DMS 273 (cell line): ENCODE results near the gene NCAPH2.

ENCODE experiments used
- DNase-seq: peaks from one replicate; lab custom pipeline; 2025; ENCODE audit not compliant: unreplicated experiment; lab: John Stamatoyannopoulos, UW

Gene NCAPH2

DNA sequence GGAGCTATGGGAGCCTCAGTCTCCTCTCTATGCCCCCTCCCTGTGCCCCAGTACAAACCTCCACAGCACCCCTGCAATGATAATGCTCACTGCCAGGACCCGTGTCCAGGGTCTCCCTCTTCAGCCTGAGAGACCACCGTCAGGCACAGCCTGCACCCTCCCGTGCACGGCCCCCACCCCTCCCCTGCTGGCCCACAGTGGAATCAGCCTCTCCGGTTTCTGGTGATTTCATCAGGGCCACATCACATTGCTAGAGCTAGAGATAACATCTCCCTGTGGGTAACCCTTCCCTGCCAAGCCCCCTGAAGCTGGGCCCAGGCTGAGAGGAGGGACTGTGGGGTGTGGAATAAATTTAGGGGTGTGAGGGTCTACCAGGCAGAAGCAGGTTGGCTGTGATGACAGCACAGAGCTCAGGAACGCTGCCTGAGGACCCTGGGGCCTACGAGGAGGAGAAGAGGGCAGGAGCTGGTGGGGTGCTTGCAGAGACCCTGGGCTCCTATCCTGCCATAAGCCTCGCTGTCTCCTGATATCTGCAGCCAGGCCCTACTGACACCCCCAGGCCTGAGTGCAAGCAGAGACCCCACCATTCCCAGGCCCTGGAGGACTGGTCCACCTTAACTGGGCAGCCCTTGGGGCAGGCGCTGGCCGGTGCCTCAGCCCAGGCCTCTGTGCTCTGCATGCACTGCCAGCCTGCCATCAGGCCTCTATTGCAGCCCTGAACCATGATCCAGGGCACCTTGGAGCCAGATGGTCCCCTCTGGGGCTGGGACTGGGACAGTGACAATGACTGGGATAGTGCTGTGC is 37.7 kb downstream of the NCAPH2 start, which contains the start of gene KLHDC7B:
Gene KLHDC7B, plus strand, starts transcription at position 378 of the 804 bp plus-strand sequence. Its CDS starts 345 bp downstream, at position 723.
- no peak for DNase-seq

DNA sequence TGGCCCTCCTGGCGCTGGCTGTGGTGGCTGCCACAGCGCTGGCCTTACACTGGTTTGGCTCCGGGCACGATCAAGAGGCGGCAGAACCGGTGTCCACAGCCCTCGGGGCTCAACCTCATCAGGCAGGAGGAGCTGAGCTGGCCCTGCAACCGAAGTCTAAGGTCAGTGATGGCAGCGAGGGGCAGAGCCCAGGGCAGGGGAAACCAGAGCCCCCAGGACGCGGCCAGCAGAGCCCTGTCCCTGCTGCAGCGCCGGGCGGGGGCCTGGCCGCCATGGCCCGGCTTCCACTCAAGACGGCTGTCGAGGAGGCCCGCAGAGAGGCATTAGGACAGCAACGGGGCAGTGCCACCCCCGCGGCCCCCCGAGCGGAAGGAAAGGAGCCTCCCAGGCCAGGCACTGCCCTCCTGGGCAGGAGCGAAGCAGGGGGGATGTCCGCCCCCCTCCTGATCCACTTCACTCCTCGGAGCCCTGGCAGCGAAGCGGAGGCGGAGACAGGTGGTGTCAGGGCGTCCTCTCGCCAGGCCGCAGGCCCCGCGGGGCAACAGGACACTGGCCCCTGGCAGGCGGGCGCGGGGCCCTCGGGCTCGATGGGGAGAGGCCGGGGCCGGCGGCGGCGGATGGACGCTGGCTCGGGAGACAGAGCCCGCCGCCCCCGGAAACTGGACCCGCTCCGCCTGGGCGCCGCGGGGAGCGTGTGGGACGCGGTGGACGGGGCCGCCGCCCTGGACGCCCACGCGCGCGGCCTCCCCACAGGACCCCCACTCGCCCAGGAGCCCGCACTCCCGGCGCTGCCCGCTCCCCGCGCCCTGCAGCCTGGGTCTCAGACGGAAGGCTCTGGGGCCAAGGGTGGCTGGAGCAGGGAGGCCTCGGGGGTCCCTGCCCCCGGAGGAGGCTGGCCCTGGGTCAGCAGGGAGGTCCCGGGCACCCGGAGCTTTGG is 38.6 kb downstream of the NCAPH2 start:
- no peak for DNase-seq

DNA sequence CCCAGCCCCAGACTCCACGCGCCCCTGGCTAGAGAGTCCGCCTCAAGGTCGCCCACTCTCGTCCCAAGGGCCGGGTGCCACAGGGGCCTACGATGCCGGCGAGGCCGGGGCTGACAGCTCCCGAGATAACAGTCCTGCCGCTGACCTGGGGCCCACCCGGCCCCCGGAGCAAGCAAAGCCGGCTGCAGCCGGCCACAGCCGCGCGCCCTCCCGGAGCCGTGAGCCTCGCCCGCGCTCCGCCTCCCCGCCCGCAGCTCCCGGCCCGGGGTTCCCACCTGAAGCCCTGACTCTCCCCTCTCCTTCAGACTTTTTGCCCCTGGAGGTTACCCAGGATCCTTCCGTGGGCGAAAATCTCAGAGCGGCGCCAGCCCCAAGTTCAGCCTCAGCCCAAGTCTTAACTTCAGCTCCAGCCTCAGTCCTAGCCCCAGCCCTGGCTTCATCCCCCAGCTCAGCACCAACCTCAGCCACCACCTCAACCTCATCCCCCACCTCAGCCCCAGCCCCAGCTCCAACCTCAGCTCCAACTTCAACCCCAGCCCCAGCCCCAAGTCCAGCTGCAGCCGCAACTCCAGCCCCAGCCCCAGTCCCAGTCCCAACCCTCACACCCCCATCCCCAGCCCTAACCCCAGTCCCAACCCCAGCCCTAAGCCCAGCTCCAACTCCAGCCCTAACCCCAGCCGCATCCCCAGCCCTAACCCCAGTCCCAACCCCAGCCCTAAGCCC is 39.4 kb downstream of the NCAPH2 start:
- DNase-seq = no peak

DNA sequence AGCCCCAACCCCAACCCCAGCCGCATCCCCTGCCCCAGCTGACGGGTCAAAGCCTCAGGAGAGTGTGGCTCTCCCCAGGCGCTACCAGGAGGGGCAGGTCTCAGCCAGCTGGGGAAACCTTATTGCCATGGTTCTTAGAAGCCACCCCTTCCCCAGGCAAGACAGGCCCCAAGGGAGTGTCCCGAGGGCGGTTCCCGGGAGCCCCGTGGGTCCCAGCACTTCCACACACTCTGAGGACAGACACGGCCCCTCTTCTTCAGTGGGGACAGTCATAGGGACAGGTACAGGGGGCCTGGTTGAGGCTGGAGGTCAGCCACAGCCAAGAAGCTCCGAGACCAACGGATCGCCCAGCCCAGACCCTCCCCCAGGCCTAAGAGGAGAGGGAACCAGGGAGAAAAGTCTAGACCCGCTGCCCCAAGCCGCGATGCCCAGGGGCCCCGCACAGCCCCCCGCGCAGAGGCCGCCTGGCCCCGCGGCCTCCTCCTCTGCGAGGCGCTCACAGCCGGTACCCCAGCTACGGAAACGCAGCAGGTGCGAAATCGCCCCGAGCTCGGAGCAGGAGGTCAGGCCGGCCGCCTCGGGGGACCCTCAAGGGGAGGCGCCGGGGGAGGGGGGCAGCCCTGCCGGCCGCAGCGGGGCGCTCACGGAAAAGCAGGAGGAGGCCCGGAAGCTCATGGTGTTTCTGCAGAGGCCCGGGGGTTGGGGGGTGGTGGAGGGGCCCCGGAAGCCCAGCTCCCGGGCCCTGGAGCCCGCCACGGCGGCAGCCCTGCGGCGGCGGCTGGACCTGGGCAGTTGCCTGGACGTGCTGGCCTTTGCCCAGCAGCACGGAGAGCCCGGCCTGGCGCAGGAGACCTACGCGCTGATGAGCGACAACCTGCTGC is 40.3 kb downstream of the NCAPH2 start:
- no peak for DNase-seq

DNA sequence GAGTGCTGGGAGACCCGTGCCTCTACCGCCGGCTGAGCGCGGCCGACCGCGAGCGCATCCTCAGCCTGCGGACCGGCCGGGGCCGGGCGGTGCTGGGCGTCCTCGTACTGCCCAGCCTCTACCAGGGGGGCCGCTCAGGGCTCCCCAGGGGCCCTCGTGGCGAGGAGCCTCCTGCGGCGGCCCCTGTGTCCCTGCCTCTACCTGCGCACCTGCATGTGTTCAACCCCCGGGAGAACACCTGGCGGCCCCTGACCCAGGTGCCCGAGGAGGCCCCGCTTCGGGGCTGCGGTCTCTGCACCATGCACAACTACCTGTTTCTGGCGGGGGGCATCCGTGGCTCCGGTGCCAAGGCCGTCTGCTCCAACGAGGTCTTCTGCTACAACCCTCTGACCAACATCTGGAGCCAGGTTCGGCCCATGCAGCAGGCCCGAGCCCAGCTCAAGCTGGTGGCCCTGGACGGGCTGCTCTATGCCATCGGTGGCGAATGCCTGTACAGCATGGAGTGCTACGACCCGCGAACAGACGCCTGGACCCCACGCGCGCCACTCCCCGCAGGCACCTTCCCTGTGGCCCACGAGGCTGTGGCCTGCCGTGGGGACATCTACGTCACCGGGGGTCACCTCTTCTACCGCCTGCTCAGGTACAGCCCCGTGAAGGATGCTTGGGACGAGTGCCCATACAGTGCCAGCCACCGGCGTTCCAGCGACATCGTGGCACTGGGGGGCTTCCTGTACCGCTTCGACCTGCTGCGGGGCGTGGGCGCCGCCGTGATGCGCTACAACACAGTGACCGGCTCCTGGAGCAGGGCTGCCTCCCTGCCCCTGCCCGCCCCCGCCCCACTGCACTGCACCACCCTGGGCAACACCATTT is 41.1 kb downstream of the NCAPH2 start:
- DNase-seq = no peak

DNA sequence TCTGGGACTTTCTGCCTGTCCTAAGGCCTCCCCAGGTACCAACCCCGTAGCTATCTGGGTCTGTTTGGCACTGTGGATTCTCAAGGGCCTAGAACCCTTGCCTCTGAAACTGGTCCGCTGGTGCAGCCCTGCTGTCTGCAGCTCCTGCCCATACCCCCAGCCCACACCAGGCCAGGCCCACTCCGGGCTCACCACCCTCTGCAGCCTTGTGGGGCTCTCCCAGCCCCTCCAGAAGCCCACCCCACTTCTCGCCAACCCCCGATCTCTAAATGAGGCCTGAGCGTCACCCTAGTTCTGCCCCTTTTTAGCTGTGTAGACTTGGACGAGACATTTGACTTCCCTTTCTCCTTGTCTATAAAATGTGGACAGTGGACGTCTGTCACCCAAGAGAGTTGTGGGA is 42.4 kb downstream of the NCAPH2 start:
- DNase-seq = no peak

DNA sequence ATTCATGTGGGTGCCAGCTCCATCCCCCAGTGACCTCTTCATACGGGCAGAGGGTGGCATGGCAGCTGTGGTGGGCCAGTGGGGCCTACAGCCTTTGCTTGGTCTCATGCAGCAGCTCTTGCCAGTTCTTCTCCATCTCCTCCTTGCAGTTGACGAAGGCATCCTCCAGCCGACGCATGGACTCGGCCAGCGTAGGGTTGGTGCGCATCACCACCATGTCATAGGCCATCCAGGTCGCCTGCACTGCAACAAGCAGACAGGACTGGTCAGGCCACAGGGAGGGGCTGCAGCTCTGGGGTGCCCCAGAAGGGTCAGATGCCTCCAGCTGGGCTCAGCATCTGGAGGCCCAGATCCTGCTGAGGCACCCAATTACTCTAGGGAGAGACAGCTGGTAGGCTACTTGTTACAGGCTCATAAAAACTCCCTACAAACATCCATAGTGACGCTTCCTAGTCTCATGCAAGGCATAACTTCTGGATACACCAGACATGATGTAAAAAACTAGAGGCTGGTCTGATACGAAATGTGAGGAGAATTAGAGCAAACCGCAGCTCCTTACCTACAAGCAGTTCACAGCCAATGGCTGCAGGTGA is 43.2 kb downstream of the NCAPH2 start:
- peak; percentile 16 for DNase-seq

DNA sequence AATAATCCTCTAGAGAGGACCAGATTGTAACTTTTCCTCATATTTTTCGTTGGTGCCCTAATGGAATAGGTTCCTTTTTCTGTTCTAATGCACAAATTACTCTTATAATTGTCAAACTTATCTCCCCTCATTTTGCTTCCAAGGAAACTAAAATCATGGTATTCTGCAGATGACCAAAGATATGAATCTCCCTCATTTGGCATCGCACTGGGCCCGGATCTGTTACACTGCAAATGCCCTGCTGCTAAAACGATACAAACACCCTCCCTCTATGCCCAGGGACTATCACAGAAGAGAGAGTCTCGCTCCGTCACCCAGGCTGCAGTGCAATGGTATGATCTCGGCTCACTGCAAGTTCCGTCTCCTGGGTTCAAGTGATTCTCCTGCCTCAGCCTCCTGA is 45.3 kb downstream of the NCAPH2 start:
- no peak for DNase-seq

DNA sequence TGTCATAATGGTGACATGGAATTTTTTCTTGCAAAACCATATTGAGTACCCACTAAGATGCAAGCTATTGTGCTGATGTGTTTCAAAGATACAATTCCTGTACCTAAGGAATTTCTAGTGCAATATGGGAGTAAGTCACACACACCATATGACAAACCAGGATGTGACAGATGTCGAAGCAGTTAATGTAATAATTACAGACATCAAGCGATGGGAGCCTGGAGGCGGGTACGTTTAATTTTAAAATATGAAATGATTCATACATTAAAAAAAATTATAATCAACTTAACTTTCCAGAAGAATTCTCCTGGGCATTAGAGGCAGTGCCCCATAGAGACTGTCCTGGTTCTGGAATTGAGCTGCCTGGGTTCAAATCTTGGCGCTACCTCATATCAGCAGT is 48.7 kb downstream of the NCAPH2 start:
- no peak for DNase-seq

DNA sequence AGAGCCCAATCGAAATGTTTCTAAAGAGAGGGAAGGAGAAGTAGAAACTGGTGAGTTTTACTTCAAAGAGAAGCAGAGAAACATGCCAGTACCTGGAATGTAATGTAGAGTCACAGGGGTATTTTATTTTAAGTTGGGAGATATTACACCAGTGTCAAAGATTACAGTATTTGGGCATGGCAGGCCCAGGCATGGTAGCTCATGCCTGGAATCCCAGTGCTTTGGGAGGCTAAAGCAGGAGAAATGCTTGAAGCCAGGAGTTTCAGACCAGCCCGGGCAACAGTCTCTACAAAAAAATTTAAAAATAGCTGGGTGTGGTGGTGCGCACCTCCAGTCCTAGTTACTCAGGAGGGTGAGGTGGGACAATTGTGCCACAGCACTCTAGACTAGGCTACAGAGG is 52.0 kb downstream of the NCAPH2 start:
- no peak for DNase-seq

DNA sequence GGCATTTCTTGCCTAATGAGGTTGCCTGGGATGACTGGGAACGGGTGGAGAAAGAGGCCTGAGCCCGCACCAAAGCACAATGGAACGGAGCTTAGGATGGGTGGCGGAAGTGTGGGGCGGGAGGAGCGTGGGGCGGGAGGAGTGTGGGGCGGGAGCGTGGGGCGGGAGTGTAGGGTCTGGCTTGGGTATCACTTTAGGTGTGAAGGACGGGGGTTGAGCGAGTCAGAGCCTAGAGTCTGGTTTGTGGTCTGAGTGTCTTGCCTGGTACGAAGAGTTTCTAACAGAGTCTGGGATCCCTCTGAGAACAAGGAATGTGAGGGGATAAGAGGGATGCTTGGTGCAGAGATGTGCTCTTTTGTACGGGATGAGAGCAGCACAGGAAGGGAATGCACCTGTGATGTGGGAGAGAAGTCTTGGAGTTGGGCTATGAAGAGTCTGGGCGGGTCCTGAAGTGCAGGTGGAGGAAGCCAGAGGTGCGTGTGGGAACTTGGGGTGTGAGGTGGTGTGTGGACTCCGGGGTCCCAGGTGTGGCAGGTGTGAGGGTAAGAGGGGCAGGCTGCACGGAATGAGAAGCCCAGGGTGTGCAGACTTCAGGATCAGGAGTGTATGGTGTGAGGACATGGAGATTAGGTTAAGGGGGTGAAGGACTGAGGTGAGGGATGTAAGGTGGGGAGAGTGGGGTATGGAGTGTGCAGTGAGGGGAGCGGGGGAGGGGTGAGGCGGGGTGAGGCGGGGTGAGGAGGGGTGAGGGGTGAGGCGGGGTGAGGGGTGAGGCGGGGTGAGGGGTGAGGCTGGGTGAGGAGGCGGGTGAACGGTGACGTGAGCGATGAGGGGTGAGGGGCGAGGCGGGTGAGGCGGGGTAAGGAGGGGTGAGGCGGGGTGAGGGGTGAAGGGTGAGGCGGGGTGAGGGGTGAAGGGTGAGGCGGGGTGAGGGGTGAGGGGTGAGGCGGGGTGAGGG is 53.7 kb downstream of the NCAPH2 start:
- DNase-seq = no peak

DNA sequence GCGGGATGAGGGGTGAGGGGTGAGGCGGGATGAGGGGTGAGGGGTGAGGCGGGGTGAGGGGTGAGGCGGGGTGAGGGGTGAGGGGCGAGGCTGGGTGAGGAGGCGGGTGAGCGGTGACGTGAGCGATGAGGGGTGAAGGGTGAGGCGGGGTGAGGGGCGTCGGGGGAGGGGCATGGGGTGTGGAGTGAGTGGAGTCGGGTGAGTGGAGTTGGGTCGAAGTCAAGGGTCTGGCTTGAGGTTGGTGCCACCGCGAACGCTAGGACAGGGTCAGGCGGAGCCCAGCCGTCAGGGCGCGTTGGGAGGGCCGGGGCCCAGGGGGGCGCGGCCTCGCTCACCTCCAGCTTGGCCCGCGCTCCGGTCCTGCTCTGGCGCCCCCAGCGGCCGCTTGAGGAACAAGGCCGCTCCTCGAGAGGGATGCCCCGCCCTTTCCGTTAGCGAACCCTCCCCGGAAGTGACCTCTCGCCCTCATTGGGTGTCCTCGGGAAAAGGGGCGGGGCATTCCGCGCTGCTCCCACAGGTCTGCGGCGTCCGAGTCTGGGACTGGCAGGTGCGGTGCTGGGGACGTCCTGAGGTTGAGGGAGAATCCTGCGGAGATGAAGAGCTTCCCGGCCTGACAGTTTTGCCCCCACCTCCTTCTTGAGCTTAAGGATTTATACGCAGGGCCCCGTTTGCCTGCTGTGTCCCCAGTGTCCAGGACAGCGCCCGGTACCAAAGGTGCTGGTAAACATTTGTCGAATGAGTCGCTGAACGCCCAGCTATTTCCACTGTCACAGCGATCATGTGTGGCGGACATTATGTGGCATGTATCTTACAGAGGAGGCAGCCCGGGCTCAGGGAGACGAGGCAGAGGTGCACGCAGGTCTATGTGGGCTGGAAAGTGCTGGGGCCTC is 54.7 kb downstream of the NCAPH2 start, which contains the start of gene SYCE3:
Gene SYCE3, minus strand, starts transcription at position 397 of the 890 bp plus-strand sequence. CDS start 6,514 bp downstream, outside the sequence.
- peak; percentile 97 for DNase-seq

DNA sequence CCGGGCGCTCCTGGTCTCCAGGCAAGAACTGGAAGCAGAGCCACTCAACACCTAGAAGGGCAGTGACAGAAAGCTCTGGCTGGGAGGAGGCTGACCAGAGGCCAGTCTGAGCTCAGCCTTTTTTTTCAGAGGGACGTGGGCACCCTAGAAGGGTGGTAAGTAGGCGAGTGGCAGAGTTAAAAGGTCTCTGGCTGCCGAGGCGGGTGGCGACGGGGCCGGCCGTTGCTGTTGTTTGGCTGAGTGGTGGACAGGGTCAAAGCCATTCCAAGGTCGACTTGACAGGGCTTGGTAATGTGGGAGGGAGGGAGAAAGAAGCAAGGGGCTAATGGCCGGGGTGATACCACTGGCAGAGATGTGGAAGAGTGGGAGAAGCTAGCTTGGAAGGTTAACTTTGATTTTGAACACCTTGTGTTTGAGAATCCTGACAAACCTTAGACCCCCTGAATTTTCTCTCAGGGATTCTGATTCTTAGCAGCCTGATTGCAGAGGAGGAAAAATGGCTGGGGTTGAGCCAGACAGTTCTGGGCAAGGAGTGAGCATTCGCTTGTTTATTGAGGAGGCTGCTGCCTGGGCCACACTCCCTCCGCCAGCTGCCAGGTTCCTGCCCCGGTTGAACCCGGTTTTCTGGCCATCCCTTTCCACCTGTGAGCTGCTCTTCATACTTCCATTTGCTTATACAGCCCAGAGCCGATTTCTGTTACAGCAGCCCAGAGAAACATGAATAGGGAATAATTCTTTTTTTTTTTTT is 55.6 kb downstream of the NCAPH2 start:
- DNase-seq = no peak

DNA sequence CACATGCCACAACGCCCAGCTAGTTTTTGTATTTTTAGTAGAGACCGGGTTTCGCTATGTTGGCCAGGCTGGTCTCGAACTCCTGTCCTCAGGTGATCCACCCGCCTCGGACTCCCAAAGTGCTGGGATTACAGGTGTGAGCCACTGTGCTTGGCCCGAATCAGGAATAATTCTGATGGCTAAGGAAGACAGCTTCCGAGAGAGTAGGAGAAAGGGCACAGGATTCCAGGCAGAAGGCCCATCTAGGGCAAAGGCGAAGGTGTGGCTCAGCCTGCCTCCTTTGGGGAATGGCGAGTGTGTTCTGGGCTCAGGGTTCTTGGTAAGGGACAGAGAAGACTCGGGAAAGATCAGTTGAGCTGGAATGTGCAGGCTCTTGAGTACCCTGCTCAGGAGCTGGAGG is 56.3 kb downstream of the NCAPH2 start:
- DNase-seq = no peak

DNA sequence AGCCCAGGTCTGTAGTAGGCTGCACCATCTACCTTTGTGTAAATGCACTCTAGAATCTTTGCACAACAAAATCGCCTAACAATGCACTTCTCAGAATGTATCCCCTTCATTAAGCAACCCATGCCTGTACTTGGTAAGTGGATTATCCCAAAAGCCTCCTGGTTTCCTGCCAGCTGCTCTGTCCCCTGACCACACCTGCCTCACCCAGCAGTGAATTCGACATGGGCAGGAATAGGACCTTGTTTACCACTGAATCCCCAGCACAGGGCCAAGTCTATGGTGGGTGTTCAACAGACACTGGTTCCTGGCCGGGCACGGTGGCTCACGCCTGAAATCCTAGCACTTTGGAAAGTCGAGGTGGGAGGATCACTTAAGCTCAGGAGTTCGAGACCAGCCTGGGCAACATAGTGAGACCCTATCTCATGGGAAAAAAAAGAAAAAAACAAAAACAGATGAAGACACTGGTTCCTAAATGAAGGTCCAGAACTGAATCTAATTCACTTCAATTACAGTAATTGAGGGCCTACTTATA is 59.8 kb downstream of the NCAPH2 start:
- DNase-seq = no peak

DNA sequence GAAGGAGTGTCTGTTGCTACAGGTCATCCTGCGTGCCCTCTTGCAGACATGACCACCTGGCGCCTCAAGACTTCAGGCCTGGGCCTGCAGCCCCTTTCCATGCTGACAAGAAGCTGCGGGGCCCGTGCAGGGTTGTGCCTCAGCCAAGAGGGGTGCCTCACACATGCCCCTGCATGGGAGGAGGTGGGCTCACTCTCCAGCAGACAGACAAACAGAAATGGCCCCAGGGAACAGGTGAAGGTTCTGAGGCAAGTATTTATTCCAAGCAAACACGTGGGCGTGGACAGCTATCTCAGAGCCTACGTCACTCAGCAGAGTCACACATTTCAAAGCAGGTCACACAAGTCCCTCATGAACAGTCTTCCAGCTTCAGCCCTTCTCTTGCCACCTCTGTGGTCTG is 60.6 kb downstream of the NCAPH2 start:
- no peak for DNase-seq
